ENCODE data around the gene PRXL2A. TPM values are rescaled to one million over a fixed set of nuclear protein-coding genes. Genes with fewer than 3 reads are reported as not detected.

PRXL2A gene
- total RNA-seq, 1 donor from 2014 or later: 33.3 TPM

GRCh38 chr10:80405626-80406025, 2.7 kb upstream of the PRXL2A start:
- no peaks in the 10 kb centered on the region for H3K36me3 ChIP-seq
- H3K4me3 ChIP-seq: no peak overlapping the region
- H3K9me3 ChIP-seq: no peaks in the 10 kb centered on the region
- no peak overlapping the region for H3K27ac ChIP-seq
- intact Hi-C loops (cut with DNase I): no loop called here
- DNase-seq (no peak), ATAC-seq (no peak)
- peaks cover 23% of the 10 kb centered on the region for H3K4me1 ChIP-seq
- no peaks in the 10 kb centered on the region for H3K27me3 ChIP-seq (ENCODE audit: low read depth)
- no peak for TF ChIP-seq CTCF (IDR thresholded peaks at IDR 0.05)

GRCh38 chr10:80406204-80406603, 2.1 kb upstream of the PRXL2A start:
- H3K27ac ChIP-seq: no peak overlapping the region
- H3K4me3 ChIP-seq: no peak overlapping the region
- no peaks in the 10 kb centered on the region for H3K36me3 ChIP-seq
- ATAC-seq: no peak
- no peak for DNase-seq
- H3K4me1 ChIP-seq: peaks cover 23% of the 10 kb centered on the region
- TF ChIP-seq CTCF (IDR thresholded peaks at IDR 0.05): no peak
- intact Hi-C loops (cut with DNase I): no loop called here
- no peaks in the 10 kb centered on the region for H3K27me3 ChIP-seq (ENCODE audit: low read depth)
- no peaks in the 10 kb centered on the region for H3K9me3 ChIP-seq

- peaks cover 23% of the 10 kb centered on the region for H3K4me1 ChIP-seq
- intact Hi-C loops (cut with DNase I): no loop called here
- no peaks in the 10 kb centered on the region for H3K36me3 ChIP-seq
- peak overlapping the region; percentile 84 for H3K4me3 ChIP-seq
- TF ChIP-seq CTCF (IDR thresholded peaks at IDR 0.05): no peak
- H3K27ac ChIP-seq: peak overlapping the region; percentile 72
- peak; percentile 55 for DNase-seq
- H3K27me3 ChIP-seq (ENCODE audit: low read depth): no peaks in the 10 kb centered on the region
- peak; percentile 72 to 84 for ATAC-seq
- no peaks in the 10 kb centered on the region for H3K9me3 ChIP-seq
These were observed 524 bp upstream of the PRXL2A start for GRCh38 chr10:80407812-80408241.

- intact Hi-C loops (cut with DNase I): no loop called here
- ATAC-seq: no peak
- DNase-seq: no peak
These were observed 770 bp downstream of the PRXL2A start for GRCh38 chr10:80409121-80409520.

GRCh38 chr10:80410122-80410521, 1.8 kb downstream of the PRXL2A start:
- ATAC-seq (no peak), DNase-seq (no peak)
- no peak overlapping the region for H3K4me3 ChIP-seq
- no peaks in the 10 kb centered on the region for H3K36me3 ChIP-seq
- no peaks in the 10 kb centered on the region for H3K27me3 ChIP-seq (ENCODE audit: low read depth)
- intact Hi-C loops (cut with DNase I): no loop called here
- peaks cover 40% of the 10 kb centered on the region for H3K4me1 ChIP-seq
- no peak for TF ChIP-seq CTCF (IDR thresholded peaks at IDR 0.05)
- no peak overlapping the region for H3K27ac ChIP-seq
- no peaks in the 10 kb centered on the region for H3K9me3 ChIP-seq

More at GRCh38 chr10:80409121-80409520, 770 bp downstream of the PRXL2A start:
- Histone ChIP-seq H3K4me3 (peak overlapping the region; percentile 84), H3K27ac (peak overlapping the region; percentile 72), H3K4me1 (peaks cover 33% of the 10 kb centered on the region), H3K9me3 (no peaks in the 10 kb centered on the region), H3K27me3 (ENCODE audit: low read depth) (no peaks in the 10 kb centered on the region), H3K36me3 (no peaks in the 10 kb centered on the region)
- no peak for TF ChIP-seq CTCF (IDR thresholded peaks at IDR 0.05)
